B cell (primary cell): Measurements from ENCODE around the gene GJC3.

Experiments used
- EZH2 ChIP-seq: IDR thresholded peaks from 2 replicates; pipeline ENCODE4 v1.6.1; 2012; ENCODE audit warnings: borderline replicate concordance, low read depth, mild to moderate bottlenecking, moderate library complexity, low read length; ENCODE audit not compliant: insufficient read depth, poor library complexity, severe bottlenecking
- TF ChIP-seq, protein P1 (sequence below): fragments of 200-600 bp; IDR thresholded peaks from one replicate; pipeline ENCODE4 v1.8.0; 2022; ENCODE audit warnings: antibody characterized with exemption, mild to moderate bottlenecking

- TF ChIP-seq, protein P1, sequence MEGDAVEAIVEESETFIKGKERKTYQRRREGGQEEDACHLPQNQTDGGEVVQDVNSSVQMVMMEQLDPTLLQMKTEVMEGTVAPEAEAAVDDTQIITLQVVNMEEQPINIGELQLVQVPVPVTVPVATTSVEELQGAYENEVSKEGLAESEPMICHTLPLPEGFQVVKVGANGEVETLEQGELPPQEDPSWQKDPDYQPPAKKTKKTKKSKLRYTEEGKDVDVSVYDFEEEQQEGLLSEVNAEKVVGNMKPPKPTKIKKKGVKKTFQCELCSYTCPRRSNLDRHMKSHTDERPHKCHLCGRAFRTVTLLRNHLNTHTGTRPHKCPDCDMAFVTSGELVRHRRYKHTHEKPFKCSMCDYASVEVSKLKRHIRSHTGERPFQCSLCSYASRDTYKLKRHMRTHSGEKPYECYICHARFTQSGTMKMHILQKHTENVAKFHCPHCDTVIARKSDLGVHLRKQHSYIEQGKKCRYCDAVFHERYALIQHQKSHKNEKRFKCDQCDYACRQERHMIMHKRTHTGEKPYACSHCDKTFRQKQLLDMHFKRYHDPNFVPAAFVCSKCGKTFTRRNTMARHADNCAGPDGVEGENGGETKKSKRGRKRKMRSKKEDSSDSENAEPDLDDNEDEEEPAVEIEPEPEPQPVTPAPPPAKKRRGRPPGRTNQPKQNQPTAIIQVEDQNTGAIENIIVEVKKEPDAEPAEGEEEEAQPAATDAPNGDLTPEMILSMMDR: no peak
- TF ChIP-seq EZH2: no peak
Measured at GRCh38 chr7:99876491-99876890, 52.9 kb downstream of the GJC3 start.
